ENCODE measurements around the gene GNAO1. TPM values are rescaled to one million over a fixed set of nuclear protein-coding genes. Genes with fewer than 3 reads are reported as not detected.

GNAO1 gene
- polyA plus RNA-seq, 1 of the 3 experiments (the other 2 are of a cell fraction), result 0.30 TPM

GRCh38 chr16:56234737-56235136 is 43.4 kb downstream of the GNAO1 start:
- no peak overlapping the region for H3K9ac ChIP-seq
- ChIA-PET CTCF (interaction anchor here (0.9 to 2.5 kb wide), 5 partner anchors 9 to 84 kb away, joined by 3 to 9 read pairs (median 3); no protein-coding TSS in a partner anchor), POLR2A (interaction anchor here (0.8 kb wide), 1 partner anchor 222 kb away, joined by 3 read pairs; no protein-coding TSS in a partner anchor)
- no peaks in the 10 kb centered on the region for H3K36me3 ChIP-seq (replicated peaks in 1 of 2; ENCODE audit: control insufficient read depth in 1 of 2, insufficient read depth in 2 of 2, low read length in 1 of 2)
- no peak overlapping the region for H3K4me3 ChIP-seq (ENCODE audit: low read depth in 2 of 2, low read length in 1 of 2)
- H3K9me3 ChIP-seq, result no peaks in the 10 kb centered on the region
- DNase-seq, result no peak
- no peak overlapping the region for H3K27ac ChIP-seq (ENCODE audit: low read depth in 2 of 2, low read length in 1 of 2)
- H3K27me3 ChIP-seq (ENCODE audit: insufficient read depth), result no peaks in the 10 kb centered on the region
- H3K79me2 ChIP-seq (ENCODE audit: insufficient read depth), result no peaks in the 10 kb centered on the region
- WGBS (ENCODE audit: low lambda C conversion rate), result 47% methylated on average over 5 of the region's 5 CpGs
- peaks cover 0 to 34% of the 10 kb centered on the region in 2 experiments; a peak in 1 of 4 replicates for H3K4me1 ChIP-seq (ENCODE audit: control insufficient read depth in 1 of 2, insufficient read depth in 2 of 2, low read depth in 1 of 2, low read length in 1 of 2)
- TF ChIP-seq MEF2A (IDR thresholded peaks at IDR 0.05; ENCODE audit: borderline replicate concordance, low read depth) (no peak), ELF1 (IDR thresholded peaks at IDR 0.05) (no peak), TCF12 (IDR thresholded peaks at IDR 0.05) (no peak), FOXJ3 (CRISPR knock-in tag; IDR thresholded peaks at IDR 0.05) (no peak), RCOR1 (IDR thresholded peaks at IDR 0.05; ENCODE audit: low read length) (no peak)
- TF ChIP-seq, protein P1, sequence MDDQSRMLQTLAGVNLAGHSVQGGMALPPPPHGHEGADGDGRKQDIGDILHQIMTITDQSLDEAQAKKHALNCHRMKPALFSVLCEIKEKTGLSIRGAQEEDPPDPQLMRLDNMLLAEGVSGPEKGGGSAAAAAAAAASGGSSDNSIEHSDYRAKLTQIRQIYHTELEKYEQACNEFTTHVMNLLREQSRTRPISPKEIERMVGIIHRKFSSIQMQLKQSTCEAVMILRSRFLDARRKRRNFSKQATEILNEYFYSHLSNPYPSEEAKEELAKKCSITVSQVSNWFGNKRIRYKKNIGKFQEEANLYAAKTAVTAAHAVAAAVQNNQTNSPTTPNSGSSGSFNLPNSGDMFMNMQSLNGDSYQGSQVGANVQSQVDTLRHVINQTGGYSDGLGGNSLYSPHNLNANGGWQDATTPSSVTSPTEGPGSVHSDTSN (IDR thresholded peaks at IDR 0.05), result no peak
- no peak overlapping the region for H2AFZ ChIP-seq (ENCODE audit: low read depth)
- no peaks in the 10 kb centered on the region for H3K9me2 ChIP-seq
- no peaks in the 10 kb centered on the region for H4K20me1 ChIP-seq (ENCODE audit: insufficient read depth)
- no peaks in the 10 kb centered on the region for H3F3A ChIP-seq (replicated peaks; ENCODE audit: insufficient read depth)
- H3K4me2 ChIP-seq, result no peak overlapping the region

- Histone ChIP-seq H3F3A (replicated peaks; ENCODE audit: insufficient read depth) (no peaks in the 10 kb centered on the region), H3K9me3 (no peaks in the 10 kb centered on the region), H3K4me3 (ENCODE audit: low read depth in 2 of 2, low read length in 1 of 2) (no peak overlapping the region), H3K27me3 (ENCODE audit: insufficient read depth) (no peaks in the 10 kb centered on the region), H3K4me1 (ENCODE audit: control insufficient read depth in 1 of 2, insufficient read depth in 2 of 2, low read depth in 1 of 2, low read length in 1 of 2) (peaks cover 0 to 29% of the 10 kb centered on the region in 2 experiments; a peak in 1 of 4 replicates), H3K9ac (no peak overlapping the region), H3K79me2 (ENCODE audit: insufficient read depth) (no peaks in the 10 kb centered on the region), H3K27ac (ENCODE audit: low read depth in 2 of 2, low read length in 1 of 2) (no peak overlapping the region), H2AFZ (ENCODE audit: low read depth) (no peak overlapping the region), H3K36me3 (replicated peaks in 1 of 2; ENCODE audit: control insufficient read depth in 1 of 2, insufficient read depth in 2 of 2, low read length in 1 of 2) (no peaks in the 10 kb centered on the region), H4K20me1 (ENCODE audit: insufficient read depth) (no peaks in the 10 kb centered on the region), H3K4me2 (no peak overlapping the region), H3K9me2 (no peaks in the 10 kb centered on the region)
- POLR2A ChIA-PET, result no interaction called here
- no peak for TF ChIP-seq YY1 (IDR thresholded peaks at IDR 0.05; ENCODE audit: low read depth)
- no peak for TF ChIP-seq RFX5 (IDR thresholded peaks at IDR 0.05; ENCODE audit: low read length)
- TF ChIP-seq SIN3A (IDR thresholded peaks at IDR 0.05; ENCODE audit: borderline replicate concordance, low read depth, low read length), result no peak
- TF ChIP-seq, protein P2, sequence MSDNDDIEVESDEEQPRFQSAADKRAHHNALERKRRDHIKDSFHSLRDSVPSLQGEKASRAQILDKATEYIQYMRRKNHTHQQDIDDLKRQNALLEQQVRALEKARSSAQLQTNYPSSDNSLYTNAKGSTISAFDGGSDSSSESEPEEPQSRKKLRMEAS (IDR thresholded peaks at IDR 0.05; ENCODE audit: low read depth), result no peak
- no peak for TF ChIP-seq SMC3 (IDR thresholded peaks at IDR 0.05; ENCODE audit: low read depth, low read length)
- TF ChIP-seq FOSL2 (IDR thresholded peaks at IDR 0.05; ENCODE audit: borderline replicate concordance, low read depth), result no peak
- TF ChIP-seq NRF1 (IDR thresholded peaks at IDR 0.05; ENCODE audit: low read depth, low read length), result no peak
- no peak for TF ChIP-seq USF1 (IDR thresholded peaks at IDR 0.05; ENCODE audit: borderline replicate concordance, low read depth)
- TF ChIP-seq, protein P1 (IDR thresholded peaks at IDR 0.05), result no peak
- no peak for TF ChIP-seq FOXJ3 (CRISPR knock-in tag; IDR thresholded peaks at IDR 0.05)
- TF ChIP-seq JUND (IDR thresholded peaks at IDR 0.05), result no peak
- no peak for TF ChIP-seq POLR2AphosphoS5 (IDR thresholded peaks at IDR 0.05; ENCODE audit: low read depth, low read length)
- no peak for TF ChIP-seq EZH2phosphoT487 (IDR thresholded peaks at IDR 0.05; ENCODE audit: borderline replicate concordance, low read depth)
- no peak for TF ChIP-seq MEF2A (IDR thresholded peaks at IDR 0.05; ENCODE audit: borderline replicate concordance, low read depth)
- TF ChIP-seq TAF1 (IDR thresholded peaks at IDR 0.05; ENCODE audit: borderline replicate concordance, low read depth, low read length), result no peak
- 36% methylated on average over 6 of the region's 6 CpGs for WGBS (ENCODE audit: low lambda C conversion rate)
- CTCF ChIA-PET, result interaction anchor here (1.7 kb wide), 1 partner anchor 15 kb away, joined by 4 read pairs; no protein-coding TSS in a partner anchor
- DNase-seq, result no peak
Measured at GRCh38 chr16:56237451-56237930, 46.2 kb downstream of the GNAO1 start.
